SK-N-MC (cell line): Measurements from ENCODE around the gene REC114.

ENCODE experiments used
- EZH2 ChIP-seq: fragments of 200-600 bp; sonication (generic); IDR thresholded peaks from one replicate; pipeline ENCODE4 v1.6.1; 2017; ENCODE audit warnings: antibody characterized with exemption
- FOXP2 ChIP-seq: optimal IDR thresholded peaks from 2 replicates; pipeline ENCODE3; 2011; ENCODE audit warnings: mild to moderate bottlenecking, moderate library complexity; ENCODE audit not compliant: insufficient read depth; ENCODE audit errors: extremely low read length, control extremely low read depth
- POLR2AphosphoS5 ChIP-seq: IDR thresholded peaks from 2 replicates; pipeline ENCODE4 v1.6.1; 2012; ENCODE audit warnings: mild to moderate bottlenecking, low read depth, low read length, borderline replicate concordance

DNA sequence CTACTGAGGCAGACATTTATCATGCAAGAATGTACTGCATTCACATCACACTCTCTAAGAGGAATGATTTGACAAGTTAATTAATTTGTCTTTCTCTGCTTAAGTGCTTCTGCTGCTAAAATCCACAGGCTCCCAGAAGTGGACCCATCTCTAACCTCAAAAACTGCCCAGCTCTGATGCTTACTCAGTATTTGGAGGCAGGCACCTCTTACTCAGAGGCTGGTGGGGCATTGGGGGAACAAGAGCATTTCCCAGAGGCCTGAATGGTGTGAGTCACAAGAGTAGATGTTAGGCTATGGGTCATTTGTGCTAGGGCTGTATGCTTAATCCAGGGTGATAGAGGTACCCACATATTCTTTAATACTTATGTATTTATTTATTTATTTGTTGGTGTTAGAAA is 39.8 kb upstream of the REC114 start:
- TF ChIP-seq EZH2 (no peak), POLR2AphosphoS5 (no peak), FOXP2 (no peak)
